IMR-90 (cell line): ENCODE results near the gene GSG1L. TPM values are rescaled to one million over a fixed set of nuclear protein-coding genes. Genes with fewer than 3 reads are reported as not detected.

Source experiments
- ATAC-seq: fragments of 200-7000 bp; cut with Tn5 transposase; 2 replicates; pipeline ENCODE4 v1.9.1; 2020; ENCODE audit warnings: low read depth, mild to moderate bottlenecking, moderate library complexity
- BruUV-seq: library from RNA; stranded (reverse); fragments of 400-500 nt; replicated peaks from 2 replicates; lab custom pipeline; 2021; lab: Mats Ljungman, UMichigan
- CTCF ChIA-PET: fragments of 300-600 bp; formaldehyde crosslinking; extraction: SDS; loops from one replicate; lab custom pipeline; 2021; ENCODE audit warnings: antibody characterized with exemption; lab: Yijun Ruan, JAX
- POLR2A ChIA-PET: fragments of 300-600 bp; sonication (Branson Sonifier 250); formaldehyde crosslinking; loops from one replicate; lab custom pipeline; 2022; ENCODE audit warnings: antibody characterized with exemption; ENCODE audit not compliant: unreplicated experiment; lab: Charles Lee
- DNase-seq: peaks from one replicate; pipeline ENCODE4 v3.0.0; 2013
- H2AFZ ChIP-seq: replicated peaks from 2 replicates; pipeline ENCODE3; 2013; ENCODE audit warnings: low read length, mild to moderate bottlenecking; ENCODE audit not compliant: poor library complexity
- H2AK5ac ChIP-seq: 2 replicates; pipeline ENCODE4 v1.6.1; 2013; ENCODE audit warnings: low read depth, low read length, inconsistent platforms
- H2AK9ac ChIP-seq: replicated peaks from 2 replicates; pipeline ENCODE3; 2013; ENCODE audit warnings: mild to moderate bottlenecking, low read depth, low read length, moderate library complexity; ENCODE audit not compliant: poor library complexity
- H2BK120ac ChIP-seq: 2 replicates; pipeline ENCODE4 v1.6.1; 2013; ENCODE audit warnings: low read depth, low read length, inconsistent platforms
- H2BK15ac ChIP-seq: 3 replicates; pipeline ENCODE4 v1.6.1; 2013; ENCODE audit warnings: low read depth, low read length, inconsistent platforms
- H2BK20ac ChIP-seq: 2 replicates; pipeline ENCODE4 v1.6.1; 2013; ENCODE audit warnings: low read depth, mild to moderate bottlenecking, inconsistent platforms, low read length, moderate library complexity
- H2BK5ac ChIP-seq: 2 replicates; pipeline ENCODE4 v1.6.1; 2013; ENCODE audit warnings: mild to moderate bottlenecking, low read depth, low read length, inconsistent platforms; ENCODE audit not compliant: poor library complexity, severe bottlenecking
- H3K14ac ChIP-seq: replicated peaks from 2 replicates; pipeline ENCODE4 v1.6.1; 2013; ENCODE audit warnings: low read depth, low read length, inconsistent platforms
- H3K18ac ChIP-seq: 2 replicates; pipeline ENCODE4 v1.6.1; 2013; ENCODE audit warnings: low read depth, low read length, control low read depth
- H3K23ac ChIP-seq: 2 replicates; pipeline ENCODE4 v1.6.1; 2013; ENCODE audit warnings: low read depth, low read length, inconsistent platforms
- H3K27ac ChIP-seq: 2 replicates; pipeline ENCODE4 v1.5.1; 2013; ENCODE audit warnings: mild to moderate bottlenecking, control low read depth, low read length; ENCODE audit not compliant: insufficient read depth
- H3K27me3 ChIP-seq: 2 replicates; pipeline ENCODE4 v1.6.1; 2013; ENCODE audit warnings: low read length; ENCODE audit not compliant: control insufficient read depth, insufficient read depth
- H3K36me3 ChIP-seq: 2 replicates; pipeline ENCODE4 v1.6.1; 2013; ENCODE audit warnings: low read length, mixed read lengths; ENCODE audit not compliant: control insufficient read depth, insufficient read depth
- H3K4ac ChIP-seq: 2 replicates; pipeline ENCODE4 v1.6.1; 2013; ENCODE audit warnings: low read depth, low read length, inconsistent platforms
- H3K4me1 ChIP-seq: 2 replicates; pipeline ENCODE4 v1.6.1; 2013; ENCODE audit warnings: low read length, mixed read lengths; ENCODE audit not compliant: control insufficient read depth, insufficient read depth
- H3K4me2 ChIP-seq: 2 replicates; pipeline ENCODE4 v1.6.1; 2013; ENCODE audit warnings: low read depth, mild to moderate bottlenecking, control low read depth, low read length, moderate library complexity
- H3K4me3 ChIP-seq: 2 replicates; pipeline ENCODE4 v1.5.1; 2013; ENCODE audit warnings: low read depth, mild to moderate bottlenecking, control low read depth, low read length, moderate library complexity; ENCODE audit not compliant: insufficient read depth
- H3K56ac ChIP-seq: 2 replicates; pipeline ENCODE4 v1.6.1; 2013; ENCODE audit warnings: low read length, inconsistent platforms; ENCODE audit not compliant: insufficient read depth; ENCODE audit errors: extremely low read depth
- H3K79me1 ChIP-seq, 2 experiments: 2 replicates each; pipeline ENCODE4 v1.6.1; 2013; ENCODE audit warnings: low read length in 2 of 2, inconsistent platforms in 1 of 2, low read depth in 1 of 2
- H3K9ac ChIP-seq: 2 replicates; pipeline ENCODE4 v1.6.1; 2013; ENCODE audit warnings: low read depth, low read length, control low read depth
- H3K9me1 ChIP-seq: 2 replicates; pipeline ENCODE4 v1.6.1; 2013; ENCODE audit warnings: low read length, inconsistent platforms; ENCODE audit not compliant: insufficient read depth
- H3K9me3 ChIP-seq: 2 replicates; pipeline ENCODE4 v1.6.1; 2013; ENCODE audit warnings: low read length; ENCODE audit not compliant: control insufficient read depth, insufficient read depth
- H4K20me1 ChIP-seq: 2 replicates; pipeline ENCODE4 v1.6.1; 2013; ENCODE audit warnings: low read length, inconsistent platforms; ENCODE audit not compliant: insufficient read depth
- H4K5ac ChIP-seq: 2 replicates; pipeline ENCODE4 v1.6.1; 2013; ENCODE audit warnings: mild to moderate bottlenecking, low read depth, low read length, control low read depth
- H4K8ac ChIP-seq, 2 experiments: 2 replicates each; pipeline ENCODE4 v1.6.1; 2013; ENCODE audit warnings: low read depth in 2 of 2, low read length in 2 of 2, control low read depth in 1 of 2, inconsistent platforms in 1 of 2
- H4K91ac ChIP-seq: 2 replicates; pipeline ENCODE4 v1.6.1; 2013; ENCODE audit warnings: low read depth, low read length, inconsistent platforms; ENCODE audit not compliant: insufficient read depth
- POLR2A ChIP-seq: IDR thresholded peaks from 2 replicates; pipeline ENCODE4 v1.6.1; 2012; ENCODE audit warnings: mild to moderate bottlenecking, low read depth, low read length
- SMC3 ChIP-seq: fragments of 150-350 bp; IDR thresholded peaks from 2 replicates; pipeline ENCODE4 v1.6.1; 2016; ENCODE audit warnings: low read depth, mild to moderate bottlenecking, antibody characterized with exemption, low read length, moderate library complexity
- WGBS, 2 experiments: methylation state at CpG; one replicate each; pipeline versions ENCODE4 v1.1.5 to v1.1.7; 2013; ENCODE audit warnings: missing lambda C conversion rate in 2 of 2; ENCODE audit not compliant: insufficient read length in 1 of 2; ENCODE audit errors: extremely low coverage in 2 of 2; 5-methylcytosine and 5-hydroxymethylcytosine counted together
- dilution Hi-C: fragments of 300-500 bp; cut with HindIII; formaldehyde crosslinking; loops from one replicate; pipeline ENCODE4 v1.14.3; 2018; ENCODE audit warnings: low sequenced_read_pairs; ENCODE audit not compliant: unreplicated experiment
- in situ Hi-C: fragments of 300-500 bp; cut with MboI; formaldehyde crosslinking; loops from 3 replicates; pipeline ENCODE4 v1.14.3; 2019; ENCODE audit warnings: low sequenced_read_pairs, inconsistent platforms, mixed read lengths
- intact Hi-C: fragments of 100-400 bp; cut with micrococcal nuclease; formaldehyde crosslinking; loops from 2 replicates; pipeline ENCODE4 v1.10.0; 2022
- polyA plus RNA-seq, 3 experiments: library from polyadenylated mRNA; depleted of rRNA; stranded (reverse); fragments of >200 nt; gene quantifications; 2 replicates each; pipeline ENCODE4 v1.2.3, GENCODE V29; 2012; ENCODE audit warnings: low replicate concordance in 1 of 3
- total RNA-seq: library from RNA; depleted of rRNA; stranded (reverse); fragments of >200 nt; gene quantifications from 2 replicates; pipeline ENCODE4 v1.2.3, GENCODE V29; 2012

GSG1L gene
- total and polyA plus RNA-seq, 2 of the 4 experiments (the other 2 are of a cell fraction), result not detected

GRCh38 chr16:28087140-28087660 lies 23.7 kb upstream of the GSG1L start:
- dilution Hi-C loops, result no loop called here
- intact Hi-C loops, result no loop called here

More at GRCh38 chr16:28087140-28087660, 23.7 kb upstream of the GSG1L start:
- 88% methylated on average over 1 of the region's 8 CpGs; no CpG with 5 or more reads in 1 of the 2 experiments for WGBS, 2 experiments
- no peak overlapping the region for H3K4me2 ChIP-seq
- H3K18ac ChIP-seq, result no peak overlapping the region
- H3K27me3 ChIP-seq, result no peaks in the 10 kb centered on the region
- CTCF ChIA-PET, result no interaction called here
- H3K9me1 ChIP-seq, result peaks cover 15% of the 10 kb centered on the region
- no peak overlapping the region for H2BK5ac ChIP-seq
- no peak for TF ChIP-seq SMC3
- TF ChIP-seq POLR2A, result no peak
- H2BK20ac ChIP-seq, result no peak overlapping the region
- H3K9me3 ChIP-seq, result no peaks in the 10 kb centered on the region
- H3K4me3 ChIP-seq, result no peak overlapping the region
- no peak overlapping the region for H3K9ac ChIP-seq
- no peak overlapping the region for H3K23ac ChIP-seq
- no peak overlapping the region for H3K56ac ChIP-seq
- H4K5ac ChIP-seq, result no peak overlapping the region
- no peak overlapping the region for H3K14ac ChIP-seq
- DNase-seq, result no peak
- no peak overlapping the region for H3K27ac ChIP-seq
- in situ Hi-C loops, result no loop called here
- H4K91ac ChIP-seq, result no peak overlapping the region
- no peaks in the 10 kb centered on the region for H3K36me3 ChIP-seq
- no peak overlapping the region for H2AK9ac ChIP-seq
- H2BK15ac ChIP-seq, result no peak overlapping the region
- H3K79me1 ChIP-seq, result peaks cover 0 to 18% of the 10 kb centered on the region in 2 experiments; a peak in 2 of 4 replicates
- POLR2A ChIA-PET, result no interaction called here
- no peak overlapping the region for H4K8ac ChIP-seq
- no peak overlapping the region for H2BK120ac ChIP-seq
- peaks cover 6% of the 10 kb centered on the region for H3K4me1 ChIP-seq
- H2AFZ ChIP-seq, result no peak overlapping the region
- H4K20me1 ChIP-seq, result peaks cover 20% of the 10 kb centered on the region
- no peak for ATAC-seq
- BruUV-seq, result no TSS peak
- no peak overlapping the region for H3K4ac ChIP-seq
- no peak overlapping the region for H2AK5ac ChIP-seq
